K562 (cell line): Measurements from ENCODE around the gene FDPS. TPM values are rescaled to one million over a fixed set of nuclear protein-coding genes. Genes with fewer than 3 reads are reported as not detected.
A peak's percentile ranks its signal among the peaks of the same experiment; 100 is the strongest.

Experiments
- CTBP1 ChIP-seq: fragments of 450-650 bp; IDR thresholded peaks from 2 replicates; pipeline ENCODE4 v1.6.1; 2016; ENCODE audit warnings: borderline replicate concordance
- HCFC1 ChIP-seq: IDR thresholded peaks from 2 replicates; pipeline ENCODE4 v1.6.1; 2012; ENCODE audit warnings: low read depth, low read length, improper control_type of control experiment
- HDAC2 ChIP-seq: fragments of 450-650 bp; IDR thresholded peaks from 2 replicates; pipeline ENCODE4 v1.6.1; 2016; ENCODE audit warnings: mild to moderate bottlenecking
- HMGN3 ChIP-seq: IDR thresholded peaks from 2 replicates; pipeline ENCODE4 v1.6.1; 2011; ENCODE audit warnings: borderline replicate concordance, low read depth, mild to moderate bottlenecking, mixed read lengths, low read length; ENCODE audit not compliant: insufficient read length; ENCODE audit errors: extremely low read depth
- HOXB6 ChIP-seq: fragments of 250-450 bp; sonication (Bioruptor Pico); IDR thresholded peaks from 2 replicates; pipeline ENCODE4 v1.5.1; 2022; ENCODE audit warnings: mild to moderate bottlenecking, borderline replicate concordance
- MYC ChIP-seq, 2 experiments: fragments of 250-450 bp in 1 of 2; sonication (Bioruptor Pico) in 1 of 2; IDR thresholded peaks; 2 replicates each; pipeline versions ENCODE4 v1.5.1 to v1.6.1; 2012 to 2021; ENCODE audit warnings: low read depth in 2 of 2, borderline replicate concordance in 1 of 2, improper control_type of control experiment in 1 of 2, low read length in 1 of 2, mild to moderate bottlenecking in 1 of 2, moderate library complexity in 1 of 2
- POLR2B ChIP-seq: fragments of 450-650 bp; IDR thresholded peaks from 2 replicates; pipeline ENCODE4 v1.6.1; 2018; ENCODE audit warnings: low read depth; ENCODE audit not compliant: partially characterized antibody
- RAD21 ChIP-seq, 2 experiments: fragments of 250-450 bp in 1 of 2; fragments of 450-650 bp in 1 of 2; sonication (Bioruptor Pico) in 1 of 2; formaldehyde crosslinking in 1 of 2; IDR thresholded peaks in 1 of 2; conservative IDR thresholded peaks in 1 of 2; 2 replicates each; pipeline versions ENCODE4 v1.4.0 to v1.8.0; 2020 to 2022; ENCODE audit warnings: mild to moderate bottlenecking in 2 of 2, moderate library complexity in 1 of 2
- RBM15 ChIP-seq: fragments of 200-400 bp; formaldehyde crosslinking; IDR thresholded peaks from 2 replicates; pipeline ENCODE4 v1.6.1; 2018; ENCODE audit warnings: mild to moderate bottlenecking, low read length, moderate library complexity; ENCODE audit not compliant: insufficient read depth
- RBM22 ChIP-seq: fragments of 200-400 bp; formaldehyde crosslinking; IDR thresholded peaks from 2 replicates; pipeline ENCODE4 v1.6.1; 2018; ENCODE audit warnings: low read length, low read depth; ENCODE audit not compliant: poor library complexity, severe bottlenecking
- RBM34 ChIP-seq: fragments of 200-400 bp; formaldehyde crosslinking; IDR thresholded peaks from 2 replicates; pipeline ENCODE4 v1.6.1; 2018; ENCODE audit warnings: low read length, borderline replicate concordance; ENCODE audit not compliant: insufficient read depth
- SMARCA5 ChIP-seq: fragments of 450-650 bp; IDR thresholded peaks from 2 replicates; pipeline ENCODE4 v1.6.1; 2016
- SMC3 ChIP-seq: conservative IDR thresholded peaks from 2 replicates; pipeline ENCODE4 v1.6.1; 2011; ENCODE audit warnings: low read depth, low read length, improper control_type of control experiment; ENCODE audit not compliant: insufficient read depth
- STAG1 ChIP-seq: sonication (generic); formaldehyde crosslinking; IDR thresholded peaks from 2 replicates; pipeline ENCODE4 v1.5.0; 2020; ENCODE audit warnings: missing genetic modification reagents, borderline replicate concordance
- STAT5A ChIP-seq: IDR thresholded peaks from 2 replicates; pipeline ENCODE4 v1.6.1; 2012; ENCODE audit warnings: low read length, inconsistent platforms, borderline replicate concordance
- TRIM25 ChIP-seq: fragments of 450-650 bp; IDR thresholded peaks from 2 replicates; pipeline ENCODE4 v1.7.0; 2016; ENCODE audit warnings: borderline replicate concordance
- YY1 ChIP-seq, 3 experiments: IDR thresholded peaks; 2 replicates each; pipeline ENCODE4 v1.6.1; 2011; ENCODE audit warnings: low read length in 2 of 3, mild to moderate bottlenecking in 2 of 3, moderate library complexity in 2 of 3, borderline replicate concordance in 1 of 3, control low read depth in 1 of 3, low read depth in 1 of 3; ENCODE audit not compliant: insufficient read depth in 3 of 3, insufficient replicate concordance in 2 of 3, control insufficient read depth in 1 of 3, insufficient read length in 1 of 3; ENCODE audit errors: extremely low read depth in 1 of 3
- ZNF431 ChIP-seq: sonication (generic); formaldehyde crosslinking; IDR thresholded peaks from 2 replicates; pipeline ENCODE4 v1.8.0; 2022; ENCODE audit warnings: mild to moderate bottlenecking, missing genetic modification reagents
- polyA plus RNA-seq, 8 experiments: library from polyadenylated mRNA; depleted of rRNA in 4 of 8; stranded (reverse) in 5 of 8; unstranded in 3 of 8; fragments of >200 nt; fragmentation: Nextera tagmentation in 2 of 8; fragmentation: Illumina TruSeq in 1 of 8; extraction: Ambion mirVana in 2 of 8; extraction: Trizol in 1 of 8; gene quantifications; 2 replicates each; pipeline versions ENCODE4 v1.2.1 to v1.2.3, GENCODE V29; 2011 to 2014; ENCODE audit warnings: inconsistent platforms in 1 of 8, missing spikeins in 1 of 8
- total RNA-seq, 7 experiments: library from RNA; depleted of rRNA in 6 of 7; stranded (reverse); fragments of >200 nt in 6 of 7; fragmentation: Illumina TruSeq in 2 of 7; extraction: Trizol in 2 of 7; gene quantifications; 2 replicates each; pipeline versions ENCODE4 v1.2.1 to v1.2.3, GENCODE V29; 2011 to 2021; ENCODE audit warnings: low replicate concordance in 1 of 7
- TF ChIP-seq, protein P1 (sequence below), 2 experiments: IDR thresholded peaks; 2 replicates each; pipeline ENCODE4 v1.6.1; 2011; ENCODE audit warnings: borderline replicate concordance in 1 of 2, control low read depth in 1 of 2, low read depth in 1 of 2, low read length in 1 of 2, mild to moderate bottlenecking in 1 of 2, mixed read lengths in 1 of 2, moderate library complexity in 1 of 2; ENCODE audit not compliant: insufficient read depth in 1 of 2, insufficient read length in 1 of 2, poor library complexity in 1 of 2, severe bottlenecking in 1 of 2; ENCODE audit errors: extremely low read depth in 1 of 2

Gene FDPS
- total and polyA plus RNA-seq, 9 of the 15 experiments (the other 6 are each of a cell fraction or from before 2014, with no cell fraction given): 247 to 884 (median 360) TPM

- no peak for TF ChIP-seq RBM34
- peak; percentile 33 for TF ChIP-seq HMGN3
- peak in 2 of 3 experiments; percentile 13 to 16 for TF ChIP-seq YY1 (IDR thresholded peaks at IDR 0.05; ENCODE audit: borderline replicate concordance in 1 of 3, control insufficient read depth in 1 of 3, extremely low read depth in 1 of 3, insufficient read depth in 3 of 3, insufficient read length in 1 of 3, insufficient replicate concordance in 2 of 3, low read depth in 1 of 3, low read length in 2 of 3)
- TF ChIP-seq HDAC2: 0 out of 2 replicates have a peak, but pooled peaks have one; percentile 40
- TF ChIP-seq, protein P1, sequence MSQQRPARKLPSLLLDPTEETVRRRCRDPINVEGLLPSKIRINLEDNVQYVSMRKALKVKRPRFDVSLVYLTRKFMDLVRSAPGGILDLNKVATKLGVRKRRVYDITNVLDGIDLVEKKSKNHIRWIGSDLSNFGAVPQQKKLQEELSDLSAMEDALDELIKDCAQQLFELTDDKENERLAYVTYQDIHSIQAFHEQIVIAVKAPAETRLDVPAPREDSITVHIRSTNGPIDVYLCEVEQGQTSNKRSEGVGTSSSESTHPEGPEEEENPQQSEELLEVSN (IDR thresholded peaks at IDR 0.05; ENCODE audit: borderline replicate concordance in 1 of 2, extremely low read depth in 1 of 2, insufficient read depth in 1 of 2, insufficient read length in 1 of 2, low read depth in 1 of 2, low read length in 1 of 2, poor library complexity in 1 of 2, severe bottlenecking in 1 of 2): peak in 1 of 2 experiments; percentile 28
- peak; percentile 87 for TF ChIP-seq RBM22
- TF ChIP-seq CTBP1: peak; percentile 69
- no peak for TF ChIP-seq HOXB6 (CRISPR knock-in tag)
- peak; percentile 35; the same call in 1 of the 2 replicates for TF ChIP-seq HCFC1
- no peak for TF ChIP-seq SMARCA5
- TF ChIP-seq ZNF431 (CRISPR knock-in tag): peak; percentile 67; the same call in 1 of the 2 replicates
- TF ChIP-seq POLR2B: peak; percentile 1
- no peak for TF ChIP-seq RBM15
- TF ChIP-seq STAG1: 0 out of 2 replicates have a peak, but pooled peaks have one; percentile 24
- TF ChIP-seq STAT5A: no peak
- TF ChIP-seq SMC3: peak; percentile 37; the same call in 1 of the 2 replicates
- TF ChIP-seq RAD21 (CRISPR knock-in tag; conservative IDR thresholded peaks at IDR 0.05 in 1 of 2, IDR thresholded peaks at IDR 0.05 in 1 of 2): peak; percentile 20 to 42; a peak in 2 of 4 replicates
- TF ChIP-seq TRIM25: 0 out of 2 replicates have a peak, but pooled peaks have one; percentile 61
- TF ChIP-seq MYC (IDR thresholded peaks at IDR 0.05; ENCODE audit: low read depth, low read length): peak; percentile 18; the same call in 1 of the 2 replicates
- 0 out of 2 replicates have a peak, but pooled peaks have one; percentile 18 for TF ChIP-seq MYC (CRISPR knock-in tag; IDR thresholded peaks at IDR 0.05; ENCODE audit: borderline replicate concordance, low read depth)
These were observed 16.3 kb downstream of the FDPS start (continued) for GRCh38 chr1:155324717-155325602.
